ENCODE results near the gene DCDC2C. TPM values are rescaled to one million over a fixed set of nuclear protein-coding genes. Genes with fewer than 3 reads are reported as not detected.
"Not testable (repeated sequence)": the region's sequence is repeated elsewhere in the genome, so short reads cannot be mapped to it uniquely, and the experiment has no call there.

DCDC2C gene
- total and polyA plus RNA-seq, 2 experiments from 2014 or later: not detected

- Histone ChIP-seq H3K9me3 (ENCODE audit: low read depth) (no peaks in the 10 kb centered on the region), H3K9me2 (ENCODE audit: insufficient read depth) (no peaks in the 10 kb centered on the region), H3F3A (ENCODE audit: insufficient read depth) (no peaks in the 10 kb centered on the region), H3K36me3 (ENCODE audit: low read depth) (no peaks in the 10 kb centered on the region), H2AFZ (no peak overlapping the region), H3K9ac (no peak overlapping the region), H3K79me2 (ENCODE audit: insufficient read depth) (no peaks in the 10 kb centered on the region), H4K20me1 (ENCODE audit: insufficient read depth) (no peaks in the 10 kb centered on the region), H3K27ac (no peak overlapping the region), H3K27me3 (replicated peaks; ENCODE audit: insufficient read depth) (0 out of 2 replicates have a peak, but pooled peaks cover 5% of the 10 kb centered on the region), H3K4me2 (ENCODE audit: unreplicated experiment) (no peak overlapping the region), H3K4me1 (ENCODE audit: insufficient read depth) (no peaks in the 10 kb centered on the region), H3K4me3 (no peak overlapping the region)
- DNase-seq: no peak
- TF ChIP-seq EZH2phosphoT487 (IDR thresholded peaks at IDR 0.05; ENCODE audit: insufficient read depth, low read depth) (no peak), EZH2 (IDR thresholded peaks at IDR 0.05; ENCODE audit: insufficient read depth, poor library complexity, severe bottlenecking) (no peak)
- in situ Hi-C loops (cut with MboI): loop anchor here (25.0 kb wide), 1 partner anchor 1772 kb away; no protein-coding TSS in a partner anchor
- 64 to 65% methylated on average over 25 to 26 of the region's 26 CpGs for WGBS, 2 experiments (ENCODE audit: low coverage in 1 of 2, low lambda C conversion rate in 2 of 2, missing lambda C conversion rate in 2 of 2)
Measured at GRCh38 chr2:3659447-3660432, 43.6 kb upstream of the DCDC2C start.

GRCh38 chr2:3660640-3661039 lies 42.7 kb upstream of the DCDC2C start:
- H3F3A ChIP-seq (ENCODE audit: insufficient read depth); H3K4me2 ChIP-seq (ENCODE audit: unreplicated experiment); H3K9ac ChIP-seq; H3K9me3 ChIP-seq (ENCODE audit: low read depth); H3K79me2 ChIP-seq (ENCODE audit: insufficient read depth); DNase-seq; H4K20me1 ChIP-seq (ENCODE audit: insufficient read depth); H3K9me2 ChIP-seq (ENCODE audit: insufficient read depth); H2AFZ ChIP-seq; H3K27ac ChIP-seq; H3K27me3 ChIP-seq (replicated peaks; ENCODE audit: insufficient read depth); H3K36me3 ChIP-seq (ENCODE audit: low read depth); H3K4me3 ChIP-seq; H3K4me1 ChIP-seq (ENCODE audit: insufficient read depth): not testable (repeated sequence)
- in situ Hi-C loops (cut with MboI): loop anchor here (25.0 kb wide), 1 partner anchor 1773 kb away; no protein-coding TSS in a partner anchor
- WGBS, 2 experiments (ENCODE audit: low coverage in 1 of 2, low lambda C conversion rate in 2 of 2, missing lambda C conversion rate in 2 of 2): 77 to 79% methylated on average over 7 of the region's 7 CpGs

- Histone ChIP-seq H3K4me3 (no peak overlapping the region), H4K20me1 (ENCODE audit: insufficient read depth) (no peaks in the 10 kb centered on the region), H3K27me3 (replicated peaks; ENCODE audit: insufficient read depth) (0 out of 2 replicates have a peak, but pooled peaks cover 2% of the 10 kb centered on the region), H2AFZ (no peak overlapping the region), H3K9ac (no peak overlapping the region), H3F3A (ENCODE audit: insufficient read depth) (no peaks in the 10 kb centered on the region), H3K27ac (no peak overlapping the region), H3K4me1 (ENCODE audit: insufficient read depth) (no peaks in the 10 kb centered on the region), H3K4me2 (ENCODE audit: unreplicated experiment) (no peak overlapping the region), H3K9me2 (ENCODE audit: insufficient read depth) (no peaks in the 10 kb centered on the region), H3K36me3 (ENCODE audit: low read depth) (no peaks in the 10 kb centered on the region), H3K9me3 (ENCODE audit: low read depth) (no peaks in the 10 kb centered on the region), H3K79me2 (ENCODE audit: insufficient read depth) (no peaks in the 10 kb centered on the region)
- TF ChIP-seq EZH2phosphoT487 (IDR thresholded peaks at IDR 0.05; ENCODE audit: insufficient read depth, low read depth) (no peak), EZH2 (IDR thresholded peaks at IDR 0.05; ENCODE audit: insufficient read depth, poor library complexity, severe bottlenecking) (no peak)
- no peak for DNase-seq
- WGBS, 2 experiments (ENCODE audit: low coverage in 1 of 2, low lambda C conversion rate in 2 of 2, missing lambda C conversion rate in 2 of 2): 88 to 92% methylated on average over 3 of the region's 3 CpGs
- in situ Hi-C loops (cut with MboI): loop anchor here (25.0 kb wide), 1 partner anchor 1774 kb away; no protein-coding TSS in a partner anchor
Measured at GRCh38 chr2:3661149-3661660, 42.2 kb upstream of the DCDC2C start.

- Histone ChIP-seq H3K9ac (no peak overlapping the region), H3K36me3 (ENCODE audit: low read depth) (no peaks in the 10 kb centered on the region), H3K27ac (no peak overlapping the region), H3K4me1 (ENCODE audit: insufficient read depth) (no peaks in the 10 kb centered on the region), H3K4me2 (ENCODE audit: unreplicated experiment) (no peak overlapping the region), H2AFZ (no peak overlapping the region), H3K27me3 (replicated peaks; ENCODE audit: insufficient read depth) (peaks cover 6% of the 10 kb centered on the region; the same call in 1 of the 2 replicates), H3K9me3 (ENCODE audit: low read depth) (no peaks in the 10 kb centered on the region), H3K4me3 (no peak overlapping the region), H3K79me2 (ENCODE audit: insufficient read depth) (no peaks in the 10 kb centered on the region), H3K9me2 (ENCODE audit: insufficient read depth) (no peaks in the 10 kb centered on the region), H3F3A (ENCODE audit: insufficient read depth) (no peaks in the 10 kb centered on the region), H4K20me1 (ENCODE audit: insufficient read depth) (no peaks in the 10 kb centered on the region)
- DNase-seq: no peak
- WGBS, 2 experiments (ENCODE audit: low coverage in 1 of 2, low lambda C conversion rate in 2 of 2, missing lambda C conversion rate in 2 of 2): 64 to 69% methylated on average over 6 of the region's 6 CpGs
- in situ Hi-C loops (cut with MboI): loop anchor here (25.0 kb wide), 1 partner anchor 1775 kb away; no protein-coding TSS in a partner anchor
- TF ChIP-seq EZH2phosphoT487 (IDR thresholded peaks at IDR 0.05; ENCODE audit: insufficient read depth, low read depth) (no peak), EZH2 (IDR thresholded peaks at IDR 0.05; ENCODE audit: insufficient read depth, poor library complexity, severe bottlenecking) (no peak)
Measured at GRCh38 chr2:3662239-3662638, 41.1 kb upstream of the DCDC2C start.
